Natural killer cell treated with Interleukin-12 subunit alpha and Interleukin-12 subunit beta and Interleukin-15 and Interleukin-18, amount 100 ng/mL, for 72 hours (primary cell): ENCODE data around the gene PLB1. TPM values are rescaled to one million over a fixed set of nuclear protein-coding genes. Genes with fewer than 3 reads are reported as not detected.

Source experiments
- ATAC-seq, 2 donors: fragments of 150-1000 bp; cut with Tn5 transposase in 1 of 2; sonication (Bioruptor Pico), chemical (Tn5 transposase) in 1 of 2; 2 replicates each; pipeline ENCODE4 v1.10.0; 2021
- DNase-seq: peaks from one replicate; pipeline ENCODE4 v3.0.0; 2022; ENCODE audit warnings: low spot score
- H3K27ac Mint-ChIP-seq, 2 donors: 1 replicate in 1 of 2; 2 replicates in 1 of 2; pipeline ENCODE4 v1.8.0; 2022; ENCODE audit warnings: mixed read lengths in 2 of 2, mild to moderate bottlenecking in 1 of 2, moderate library complexity in 1 of 2
- H3K27me3 Mint-ChIP-seq, 2 donors: 1 replicate in 1 of 2; 2 replicates in 1 of 2; pipeline ENCODE4 v1.8.0; 2022; ENCODE audit warnings: mixed read lengths in 2 of 2
- H3K36me3 Mint-ChIP-seq: one replicate; pipeline ENCODE4 v1.8.0; 2022; ENCODE audit warnings: mixed read lengths
- H3K4me1 Mint-ChIP-seq, 2 donors: 1 replicate in 1 of 2; 2 replicates in 1 of 2; pipeline ENCODE4 v1.8.0; 2022; ENCODE audit warnings: low read depth in 2 of 2, mixed read lengths in 2 of 2, mild to moderate bottlenecking in 1 of 2
- H3K4me3 Mint-ChIP-seq: one replicate; pipeline ENCODE4 v1.8.0; 2022; ENCODE audit warnings: mixed read lengths
- H3K9me3 Mint-ChIP-seq: 2 replicates; pipeline ENCODE4 v1.8.0; 2022; ENCODE audit warnings: mixed read lengths
- total RNA-seq, 2 donors: library from RNA; stranded (reverse); gene quantifications; one replicate each; pipeline ENCODE4 v1.2.3, GENCODE V29; 2022

The PLB1 gene
- total RNA-seq, 2 donors from 2014 or later: 0.88 to 0.98 TPM

- no peaks in the 10 kb centered on the region for H3K9me3 Mint-ChIP-seq
- H3K4me1 Mint-ChIP-seq: peaks cover 0 to 3% of the 10 kb centered on the region in 2 donors
- no peak overlapping the region for H3K27ac Mint-ChIP-seq
- no peak for ATAC-seq
- DNase-seq: no peak
- no peaks in the 10 kb centered on the region for H3K27me3 Mint-ChIP-seq
- no peak overlapping the region for H3K4me3 Mint-ChIP-seq
- no peaks in the 10 kb centered on the region for H3K36me3 Mint-ChIP-seq
Observed at GRCh38 chr2:28578774-28579173, 82.9 kb downstream of the PLB1 start.

DNA sequence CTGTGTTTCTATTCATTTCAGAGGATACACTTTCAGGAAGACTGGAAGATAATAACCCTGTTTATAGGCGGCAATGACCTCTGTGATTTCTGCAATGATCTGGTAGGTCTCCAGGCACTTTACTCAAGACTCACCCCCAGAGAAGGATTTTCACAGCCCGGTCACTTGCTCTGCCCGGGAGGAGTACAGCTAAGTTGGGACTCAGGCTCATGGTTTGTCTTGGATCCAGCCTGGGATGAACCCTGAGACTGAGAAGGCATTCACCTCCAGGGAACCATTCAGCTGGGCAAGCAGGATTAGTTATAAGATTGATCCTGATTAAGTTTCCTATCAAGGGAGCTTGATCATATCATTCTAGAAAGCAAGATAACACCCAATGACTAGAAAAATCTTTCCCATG is 83.7 kb downstream of the PLB1 start:
- H3K9me3 Mint-ChIP-seq: no peaks in the 10 kb centered on the region
- no peaks in the 10 kb centered on the region for H3K27me3 Mint-ChIP-seq
- peaks cover 7 to 11% of the 10 kb centered on the region in 2 donors for H3K4me1 Mint-ChIP-seq
- no peak for ATAC-seq
- no peak for DNase-seq
- no peak overlapping the region for H3K4me3 Mint-ChIP-seq
- no peak overlapping the region for H3K27ac Mint-ChIP-seq
- no peaks in the 10 kb centered on the region for H3K36me3 Mint-ChIP-seq

DNA sequence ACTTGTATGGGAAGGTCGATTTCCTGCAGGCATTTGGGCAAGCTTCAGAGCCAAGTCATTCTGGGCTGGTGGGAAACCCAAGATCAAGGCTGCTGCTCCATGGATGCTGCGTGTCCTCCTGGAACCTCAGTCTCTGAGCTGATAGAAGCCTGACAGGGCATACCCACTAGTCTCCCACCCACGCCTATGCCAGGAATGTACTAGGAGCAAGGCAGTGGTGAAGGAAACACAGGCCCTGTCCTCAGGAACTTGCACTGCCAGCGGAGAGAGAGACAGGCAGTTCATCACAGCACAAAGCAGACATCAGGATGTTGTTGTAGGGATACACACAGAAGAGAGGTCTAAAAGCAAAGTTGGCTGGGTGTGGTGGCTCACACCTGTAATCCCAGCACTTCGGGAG is 84.2 kb downstream of the PLB1 start:
- no peak for DNase-seq
- Mint-ChIP-seq H3K4me1 (peaks cover 9 to 14% of the 10 kb centered on the region in 2 donors), H3K27ac (no peak overlapping the region), H3K36me3 (no peaks in the 10 kb centered on the region), H3K4me3 (no peak overlapping the region), H3K9me3 (no peaks in the 10 kb centered on the region), H3K27me3 (no peaks in the 10 kb centered on the region)
- no peak for ATAC-seq

- H3K4me1 Mint-ChIP-seq: peaks cover 9 to 14% of the 10 kb centered on the region in 2 donors
- DNase-seq (no peak), ATAC-seq (no peak)
- no peak overlapping the region for H3K4me3 Mint-ChIP-seq
- no peaks in the 10 kb centered on the region for H3K27me3 Mint-ChIP-seq
- H3K36me3 Mint-ChIP-seq: no peaks in the 10 kb centered on the region
- no peak overlapping the region for H3K27ac Mint-ChIP-seq
- no peaks in the 10 kb centered on the region for H3K9me3 Mint-ChIP-seq
Observed at GRCh38 chr2:28581312-28581711, 85.5 kb downstream of the PLB1 start.

GRCh38 chr2:28582152-28582551 is 86.3 kb downstream of the PLB1 start:
- Mint-ChIP-seq H3K4me1 (peaks cover 9 to 17% of the 10 kb centered on the region in 2 donors), H3K27me3 (no peaks in the 10 kb centered on the region), H3K9me3 (no peaks in the 10 kb centered on the region), H3K27ac (peak overlapping the region in 1 of 2 donors; percentile 41), H3K4me3 (no peak overlapping the region), H3K36me3 (no peaks in the 10 kb centered on the region)
- DNase-seq: no peak
- no peak for ATAC-seq

- DNase-seq: no peak
- H3K4me1 Mint-ChIP-seq: peaks cover 9 to 17% of the 10 kb centered on the region in 2 donors
- H3K27me3 Mint-ChIP-seq: no peaks in the 10 kb centered on the region
- H3K4me3 Mint-ChIP-seq: no peak overlapping the region
- H3K36me3 Mint-ChIP-seq: no peaks in the 10 kb centered on the region
- H3K27ac Mint-ChIP-seq: no peak overlapping the region
- no peak for ATAC-seq
- H3K9me3 Mint-ChIP-seq: no peaks in the 10 kb centered on the region
Observed at GRCh38 chr2:28582595-28582994, 86.7 kb downstream of the PLB1 start.

GRCh38 chr2:28583899-28584553 is 88.2 kb downstream of the PLB1 start:
- peaks cover 0 to 4% of the 10 kb centered on the region in 2 donors for H3K27me3 Mint-ChIP-seq
- H3K27ac Mint-ChIP-seq: peak overlapping the region; percentile 10 to 56
- H3K9me3 Mint-ChIP-seq: no peaks in the 10 kb centered on the region
- ATAC-seq: peak; percentile 94 to 96
- DNase-seq: peak; percentile 81
- H3K4me1 Mint-ChIP-seq: peaks cover 16 to 23% of the 10 kb centered on the region in 2 donors
- peak overlapping the region; percentile 52 for H3K4me3 Mint-ChIP-seq
- no peaks in the 10 kb centered on the region for H3K36me3 Mint-ChIP-seq

- no peaks in the 10 kb centered on the region for H3K9me3 Mint-ChIP-seq
- H3K4me1 Mint-ChIP-seq: peaks cover 16 to 26% of the 10 kb centered on the region in 2 donors
- ATAC-seq (no peak), DNase-seq (no peak)
- H3K27me3 Mint-ChIP-seq: peaks cover 0 to 7% of the 10 kb centered on the region in 2 donors
- no peak overlapping the region for H3K4me3 Mint-ChIP-seq
- no peaks in the 10 kb centered on the region for H3K36me3 Mint-ChIP-seq
- no peak overlapping the region for H3K27ac Mint-ChIP-seq
Observed at GRCh38 chr2:28586867-28587266, 91.0 kb downstream of the PLB1 start.

GRCh38 chr2:28587526-28588291 is 91.8 kb downstream of the PLB1 start:
- Mint-ChIP-seq H3K4me3 (no peak overlapping the region), H3K27ac (no peak overlapping the region), H3K4me1 (peaks cover 16 to 26% of the 10 kb centered on the region in 2 donors), H3K36me3 (no peaks in the 10 kb centered on the region), H3K27me3 (peaks cover 0 to 7% of the 10 kb centered on the region in 2 donors), H3K9me3 (no peaks in the 10 kb centered on the region)
- DNase-seq: no peak
- no peak for ATAC-seq

DNA sequence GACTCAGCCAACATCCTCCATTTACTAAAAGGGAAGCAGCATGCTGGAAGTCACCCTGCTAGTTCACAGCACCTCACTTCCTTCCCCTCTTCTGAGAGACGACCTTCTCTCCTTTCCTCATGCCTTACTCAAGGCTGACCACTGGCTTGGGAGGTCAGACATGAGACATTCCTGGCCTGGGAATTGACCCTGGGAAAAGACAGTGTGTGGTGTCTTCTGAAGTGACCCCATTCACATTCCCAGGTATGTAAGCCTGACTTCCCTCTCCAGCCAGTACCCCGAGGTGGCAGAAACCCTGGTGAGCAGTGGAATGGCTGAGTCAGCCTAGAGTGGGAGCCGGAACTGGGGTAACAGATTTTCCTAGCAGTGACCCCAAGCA is 92.4 kb downstream of the PLB1 start:
- no peak for DNase-seq
- no peak overlapping the region for H3K4me3 Mint-ChIP-seq
- peaks cover 16 to 26% of the 10 kb centered on the region in 2 donors for H3K4me1 Mint-ChIP-seq
- ATAC-seq: no peak
- no peaks in the 10 kb centered on the region for H3K36me3 Mint-ChIP-seq
- H3K27ac Mint-ChIP-seq: no peak overlapping the region
- H3K27me3 Mint-ChIP-seq: peaks cover 0 to 7% of the 10 kb centered on the region in 2 donors
- H3K9me3 Mint-ChIP-seq: no peaks in the 10 kb centered on the region

- peaks cover 17 to 25% of the 10 kb centered on the region in 2 donors for H3K4me1 Mint-ChIP-seq
- no peak overlapping the region for H3K4me3 Mint-ChIP-seq
- H3K9me3 Mint-ChIP-seq: no peaks in the 10 kb centered on the region
- ATAC-seq (no peak), DNase-seq (no peak)
- no peaks in the 10 kb centered on the region for H3K36me3 Mint-ChIP-seq
- peaks cover 0 to 7% of the 10 kb centered on the region in 2 donors for H3K27me3 Mint-ChIP-seq
- H3K27ac Mint-ChIP-seq: no peak overlapping the region
Observed at GRCh38 chr2:28589746-28590463, 94.0 kb downstream of the PLB1 start.

DNA sequence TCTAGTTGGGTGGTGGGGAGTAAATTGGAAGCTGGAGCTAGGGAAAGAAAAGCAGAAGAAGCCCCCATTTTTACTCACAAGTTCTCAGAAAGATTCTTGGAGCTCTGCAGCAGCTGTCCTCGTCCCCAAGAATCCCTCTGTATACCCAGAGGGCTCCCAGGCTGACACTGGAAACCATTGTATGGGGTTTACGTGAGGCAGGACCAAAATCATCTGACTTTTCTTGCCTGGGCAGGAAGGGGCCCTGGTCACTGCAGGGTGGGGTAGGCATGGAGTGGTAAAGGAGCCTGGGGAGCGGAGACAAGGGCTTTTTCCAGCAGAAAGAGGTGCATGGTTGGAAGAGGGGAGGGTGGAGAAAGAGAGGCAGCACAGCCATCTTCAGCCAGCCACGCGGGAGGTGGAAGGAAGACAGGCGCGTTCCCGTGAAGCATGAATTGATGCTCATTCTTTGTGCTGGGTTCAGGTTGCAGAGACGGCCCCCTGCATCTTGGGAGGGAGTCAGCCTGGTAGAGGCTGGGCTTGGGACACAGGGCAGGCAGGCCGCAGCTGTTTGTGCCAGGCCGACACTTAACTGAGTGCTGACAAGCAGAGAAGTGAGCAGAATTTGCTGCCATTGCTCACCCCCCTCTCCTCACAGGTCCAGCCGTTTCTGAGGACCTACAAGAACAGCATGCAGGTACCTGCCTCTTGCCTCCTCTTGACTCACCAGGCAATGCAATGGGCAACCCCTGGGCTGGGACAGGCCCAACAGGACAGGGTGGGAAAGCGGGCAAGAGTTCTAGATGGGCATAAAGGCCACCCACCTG is 94.8 kb downstream of the PLB1 start:
- H3K4me1 Mint-ChIP-seq: peaks cover 21 to 28% of the 10 kb centered on the region in 2 donors
- no peak for ATAC-seq
- H3K4me3 Mint-ChIP-seq: no peak overlapping the region
- H3K9me3 Mint-ChIP-seq: no peaks in the 10 kb centered on the region
- DNase-seq: no peak
- no peaks in the 10 kb centered on the region for H3K36me3 Mint-ChIP-seq
- H3K27me3 Mint-ChIP-seq: peaks cover 0 to 7% of the 10 kb centered on the region in 2 donors
- H3K27ac Mint-ChIP-seq: no peak overlapping the region

- DNase-seq: no peak
- peaks cover 0 to 7% of the 10 kb centered on the region in 2 donors for H3K27me3 Mint-ChIP-seq
- no peaks in the 10 kb centered on the region for H3K9me3 Mint-ChIP-seq
- no peak overlapping the region for H3K4me3 Mint-ChIP-seq
- no peak overlapping the region for H3K27ac Mint-ChIP-seq
- no peak for ATAC-seq
- H3K4me1 Mint-ChIP-seq: peaks cover 21 to 28% of the 10 kb centered on the region in 2 donors
- no peaks in the 10 kb centered on the region for H3K36me3 Mint-ChIP-seq
Observed at GRCh38 chr2:28591711-28592335, 96.0 kb downstream of the PLB1 start.
